DOHH2 (cell line): Measurements from ENCODE around the gene PDE7B.

Source experiments
- H3F3A ChIP-seq: fragments of 200-600 bp; sonication (generic), shearing (Covaris generic); 2 replicates; pipeline ENCODE4 v1.6.0; 2016; ENCODE audit warnings: antibody characterized with exemption, mild to moderate bottlenecking; ENCODE audit not compliant: control insufficient read depth, insufficient read depth
- H3K27ac ChIP-seq: fragments of 200-600 bp; sonication (generic); 2 replicates; pipeline ENCODE4 v1.5.1; 2014; ENCODE audit warnings: low read depth, mild to moderate bottlenecking, low read length, moderate library complexity
- H3K27me3 ChIP-seq: fragments of 200-600 bp; sonication (generic); 2 replicates; pipeline ENCODE4 v1.6.1; 2014; ENCODE audit warnings: mild to moderate bottlenecking, low read length, mixed read lengths; ENCODE audit not compliant: control insufficient read depth
- H3K36me3 ChIP-seq: fragments of 200-600 bp; sonication (generic); 2 replicates; pipeline ENCODE4 v1.6.1; 2014; ENCODE audit warnings: mild to moderate bottlenecking, low read length, moderate library complexity, mixed read lengths; ENCODE audit not compliant: control insufficient read depth
- H3K4me1 ChIP-seq: fragments of 200-600 bp; sonication (generic); 2 replicates; pipeline ENCODE4 v1.6.1; 2014; ENCODE audit warnings: mild to moderate bottlenecking, low read length, mixed read lengths; ENCODE audit not compliant: control insufficient read depth
- H3K4me2 ChIP-seq: fragments of 200-600 bp; sonication (generic); 2 replicates; pipeline ENCODE4 v1.6.0; 2014; ENCODE audit warnings: mild to moderate bottlenecking, low read length, moderate library complexity
- H3K4me3 ChIP-seq: fragments of 200-600 bp; sonication (generic); 2 replicates; pipeline ENCODE4 v1.5.1; 2014; ENCODE audit warnings: mild to moderate bottlenecking, low read length, mixed read lengths
- H3K79me2 ChIP-seq: fragments of 200-600 bp; sonication (generic); 2 replicates; pipeline ENCODE4 v1.6.1; 2014; ENCODE audit warnings: mild to moderate bottlenecking, low read length, mixed read lengths; ENCODE audit not compliant: control insufficient read depth
- H3K9me2 ChIP-seq: fragments of 200-600 bp; sonication (generic); replicated peaks from 2 replicates; pipeline ENCODE4 v1.6.1; 2014; ENCODE audit warnings: mild to moderate bottlenecking, low read length, mixed read lengths; ENCODE audit not compliant: control insufficient read depth
- H3K9me3 ChIP-seq: fragments of 200-600 bp; sonication (generic); 2 replicates; pipeline ENCODE4 v1.6.1; 2014; ENCODE audit warnings: antibody characterized with exemption, low read length, mixed read lengths; ENCODE audit not compliant: control insufficient read depth, insufficient read depth
- H4K20me1 ChIP-seq: fragments of 200-600 bp; sonication (generic); 2 replicates; pipeline ENCODE4 v1.6.0; 2014; ENCODE audit warnings: low read depth, mild to moderate bottlenecking, antibody characterized with exemption, low read length, moderate library complexity; ENCODE audit not compliant: control insufficient read depth, insufficient read depth
- CTCF ChIP-seq: fragments of 200-600 bp; sonication (generic); IDR thresholded peaks from one replicate; pipeline ENCODE4 v1.5.1; 2014; ENCODE audit warnings: antibody characterized with exemption, mild to moderate bottlenecking, low read depth, low read length; ENCODE audit not compliant: poor library complexity, severe bottlenecking
- EZH2phosphoT487 ChIP-seq: fragments of 200-600 bp; sonication (generic); IDR thresholded peaks from 2 replicates; pipeline ENCODE4 v1.6.1; 2017; ENCODE audit warnings: borderline replicate concordance, mild to moderate bottlenecking, antibody characterized with exemption, low read length, moderate library complexity, mixed read lengths

PDE7B gene

GRCh38 chr6:135814043-135814442, 37.5 kb upstream of the PDE7B start:
- H3K27me3 ChIP-seq, result no peaks in the 10 kb centered on the region
- H3K9me3 ChIP-seq, result no peaks in the 10 kb centered on the region
- H3K9me2 ChIP-seq, result no peaks in the 10 kb centered on the region; the same call in 1 of the 2 replicates
- H3K4me3 ChIP-seq, result no peak overlapping the region
- H3F3A ChIP-seq, result no peaks in the 10 kb centered on the region
- no peaks in the 10 kb centered on the region for H3K79me2 ChIP-seq
- H4K20me1 ChIP-seq, result no peaks in the 10 kb centered on the region
- no peaks in the 10 kb centered on the region for H3K4me1 ChIP-seq
- no peak overlapping the region for H3K27ac ChIP-seq
- TF ChIP-seq EZH2phosphoT487 (no peak), CTCF (no peak)
- no peak overlapping the region for H3K4me2 ChIP-seq
- H3K36me3 ChIP-seq, result no peaks in the 10 kb centered on the region

GRCh38 chr6:135815216-135815615, 36.3 kb upstream of the PDE7B start:
- Histone ChIP-seq H3K4me2 (no peak overlapping the region), H3K9me2 (no peaks in the 10 kb centered on the region; the same call in 1 of the 2 replicates), H3K4me1 (no peaks in the 10 kb centered on the region), H3K27ac (no peak overlapping the region), H3F3A (no peaks in the 10 kb centered on the region), H3K79me2 (no peaks in the 10 kb centered on the region), H3K27me3 (no peaks in the 10 kb centered on the region), H3K4me3 (no peak overlapping the region), H3K36me3 (no peaks in the 10 kb centered on the region), H3K9me3 (no peaks in the 10 kb centered on the region), H4K20me1 (no peaks in the 10 kb centered on the region)
- no peak for TF ChIP-seq CTCF
- no peak for TF ChIP-seq EZH2phosphoT487

- Histone ChIP-seq H3K4me3 (no peak overlapping the region), H3F3A (no peaks in the 10 kb centered on the region), H4K20me1 (no peaks in the 10 kb centered on the region), H3K4me1 (no peaks in the 10 kb centered on the region), H3K27me3 (0 out of 2 replicates have a peak, but pooled peaks cover 1% of the 10 kb centered on the region), H3K9me2 (no peaks in the 10 kb centered on the region; the same call in 1 of the 2 replicates), H3K79me2 (no peaks in the 10 kb centered on the region), H3K9me3 (no peaks in the 10 kb centered on the region), H3K4me2 (no peak overlapping the region), H3K36me3 (no peaks in the 10 kb centered on the region), H3K27ac (no peak overlapping the region)
- no peak for TF ChIP-seq CTCF
- TF ChIP-seq EZH2phosphoT487, result no peak
These were observed 34.5 kb upstream of the PDE7B start for GRCh38 chr6:135817035-135817434.
